HepG2 (cell line): ENCODE measurements around the gene NRG4.

Experiments
- ARNTL ChIP-seq: sonication (generic); formaldehyde crosslinking; IDR thresholded peaks from 2 replicates; pipeline ENCODE4 v1.4.0; 2020; ENCODE audit warnings: mild to moderate bottlenecking, missing genetic modification reagents
- CCDC6 ChIP-seq: sonication (generic); formaldehyde crosslinking; IDR thresholded peaks from 2 replicates; pipeline ENCODE4 v1.8.1; 2022; ENCODE audit warnings: mild to moderate bottlenecking, missing genetic modification reagents, moderate library complexity
- CTCF ChIP-seq: sonication (generic); formaldehyde crosslinking; IDR thresholded peaks from 2 replicates; pipeline ENCODE4 v1.5.0; 2020; ENCODE audit warnings: mild to moderate bottlenecking, missing genetic modification reagents, moderate library complexity
- EZH2 ChIP-seq: conservative IDR thresholded peaks from 2 replicates; pipeline ENCODE4 v1.6.1; 2012; ENCODE audit warnings: mild to moderate bottlenecking, low read depth, low read length, moderate library complexity
- HBP1 ChIP-seq: IDR thresholded peaks from 2 replicates; pipeline ENCODE4 v1.6.1; 2016; ENCODE audit warnings: low read depth, control low read depth
- JUN ChIP-seq: sonication (generic); formaldehyde crosslinking; IDR thresholded peaks from 2 replicates; pipeline ENCODE4 v1.4.0; 2020; ENCODE audit warnings: mild to moderate bottlenecking, missing genetic modification reagents
- MXD3 ChIP-seq: IDR thresholded peaks from 2 replicates; pipeline ENCODE4 v1.6.1; 2016; ENCODE audit warnings: mild to moderate bottlenecking, missing biosample characterization, missing genetic modification reagents
- RBM22 ChIP-seq: fragments of 200-400 bp; formaldehyde crosslinking; optimal IDR thresholded peaks from 2 replicates; pipeline ENCODE3; 2017; ENCODE audit warnings: mild to moderate bottlenecking, low read length, moderate library complexity
- TCF7 ChIP-seq: sonication (generic); IDR thresholded peaks from 2 replicates; pipeline ENCODE4 v1.6.1; 2016; ENCODE audit warnings: antibody characterized with exemption, low read depth
- TFDP1 ChIP-seq: IDR thresholded peaks from 2 replicates; pipeline ENCODE4 v1.6.1; 2016; ENCODE audit warnings: missing compliant biosample characterization, missing genetic modification reagents, borderline replicate concordance
- ZNF253 ChIP-seq: sonication (generic); formaldehyde crosslinking; IDR thresholded peaks from 2 replicates; pipeline ENCODE4 v1.8.0; 2022; ENCODE audit warnings: mild to moderate bottlenecking, missing genetic modification reagents, borderline replicate concordance
- ZNF256 ChIP-seq: sonication (generic); formaldehyde crosslinking; conservative IDR thresholded peaks from 2 replicates; pipeline ENCODE4 v1.4.0; 2020; ENCODE audit warnings: missing genetic modification reagents
- ZNF660 ChIP-seq: sonication (generic); formaldehyde crosslinking; IDR thresholded peaks from 2 replicates; pipeline ENCODE4 v1.5.1; 2020; ENCODE audit warnings: mild to moderate bottlenecking, low read depth, missing genetic modification reagents, borderline replicate concordance
- ZNF749 ChIP-seq: sonication (generic); formaldehyde crosslinking; IDR thresholded peaks from 2 replicates; pipeline ENCODE4 v1.8.0; 2022; ENCODE audit warnings: mild to moderate bottlenecking, missing genetic modification reagents, moderate library complexity, borderline replicate concordance

- TF ChIP-seq ZNF253 (CRISPR knock-in tag) (no peak), HBP1 (CRISPR knock-in tag) (no peak), ARNTL (CRISPR knock-in tag) (no peak), CTCF (no peak), JUN (CRISPR knock-in tag) (no peak), ZNF256 (CRISPR knock-in tag) (no peak), RBM22 (no peak), ZNF660 (CRISPR knock-in tag) (no peak), CCDC6 (CRISPR knock-in tag) (no peak), MXD3 (CRISPR knock-in tag) (no peak), ZNF749 (CRISPR knock-in tag) (no peak), TCF7 (no peak), TFDP1 (CRISPR knock-in tag) (no peak), EZH2 (no peak)
Observed at GRCh38 chr15:75918135-75918534, 94.1 kb downstream of the NRG4 start.
